CD14-positive monocyte (primary cell): ENCODE results near the gene NCBP3. TPM values are rescaled to one million over a fixed set of nuclear protein-coding genes. Genes with fewer than 3 reads are reported as not detected.

Experiments
- DNase-seq, 3 donors: peaks; one replicate each; pipeline ENCODE4 v3.0.0-alpha.2; 2011 to 2022
- H2AFZ ChIP-seq: 2 replicates; pipeline ENCODE4 v1.6.0; 2012; ENCODE audit warnings: mild to moderate bottlenecking, low read depth, low read length, inconsistent platforms; ENCODE audit not compliant: insufficient read depth, poor library complexity, severe bottlenecking
- H3K27ac ChIP-seq, 2 donors: 1 replicate in 1 of 2; 2 replicates in 1 of 2; pipeline ENCODE4 v1.5.1; 2012 to 2013; ENCODE audit warnings: low read length in 2 of 2, control low read depth in 1 of 2, inconsistent platforms in 1 of 2, low read depth in 1 of 2, mild to moderate bottlenecking in 1 of 2
- H3K27me3 ChIP-seq, 2 donors: one replicate each; pipeline versions ENCODE4 v1.6.0 to v1.6.1; 2011 to 2013; ENCODE audit warnings: low read length in 2 of 2; ENCODE audit not compliant: control insufficient read depth in 2 of 2, insufficient read depth in 2 of 2
- H3K36me3 ChIP-seq, 2 donors: replicated peaks in 1 of 2; 1 replicate in 1 of 2; 2 replicates in 1 of 2; pipeline versions ENCODE4 v1.5.1 to v1.6.1; 2012 to 2013; ENCODE audit warnings: low read length in 2 of 2, control low read depth in 1 of 2, inconsistent platforms in 1 of 2, mild to moderate bottlenecking in 1 of 2; ENCODE audit not compliant: insufficient read depth in 2 of 2, control insufficient read depth in 1 of 2
- H3K4me1 ChIP-seq, 2 donors: 1 replicate in 1 of 2; 2 replicates in 1 of 2; pipeline versions ENCODE4 v1.5.1 to v1.6.1; 2012 to 2013; ENCODE audit warnings: low read length in 2 of 2, control low read depth in 1 of 2, inconsistent platforms in 1 of 2, mild to moderate bottlenecking in 1 of 2, moderate library complexity in 1 of 2; ENCODE audit not compliant: insufficient read depth in 2 of 2, control insufficient read depth in 1 of 2
- H3K4me2 ChIP-seq: replicated peaks from 2 replicates; pipeline ENCODE3; 2012; ENCODE audit warnings: low read length, moderate library complexity, mild to moderate bottlenecking; ENCODE audit not compliant: poor library complexity, severe bottlenecking; ENCODE audit errors: extremely low read depth
- H3K4me3 ChIP-seq, 3 experiments: fragments of 200-600 bp in 1 of 3; sonication (generic) in 1 of 3; replicated peaks in 1 of 3; 1 replicate in 2 of 3; 2 replicates in 1 of 3; pipeline ENCODE4 v1.5.1; 2011 to 2013; ENCODE audit warnings: low read length in 3 of 3, mild to moderate bottlenecking in 3 of 3, control low read depth in 2 of 3, low read depth in 2 of 3, inconsistent platforms in 1 of 3, moderate library complexity in 1 of 3
- H3K79me2 ChIP-seq: 2 replicates; pipeline ENCODE4 v1.6.0; 2012; ENCODE audit warnings: mild to moderate bottlenecking, control low read depth, inconsistent platforms, low read length, moderate library complexity; ENCODE audit not compliant: insufficient read depth
- H3K9ac ChIP-seq: 2 replicates; pipeline ENCODE4 v1.6.0; 2017; ENCODE audit warnings: low read length, mild to moderate bottlenecking; ENCODE audit not compliant: insufficient read depth, poor library complexity, severe bottlenecking
- H3K9me3 ChIP-seq, 2 donors: replicated peaks in 1 of 2; 1 replicate in 1 of 2; 2 replicates in 1 of 2; pipeline versions ENCODE4 v1.5.1 to v1.6.1; 2012 to 2013; ENCODE audit warnings: low read length in 2 of 2, control low read depth in 1 of 2; ENCODE audit not compliant: control insufficient read depth in 1 of 2, insufficient read depth in 1 of 2
- H4K20me1 ChIP-seq: 2 replicates; pipeline ENCODE4 v1.6.0; 2012; ENCODE audit warnings: mild to moderate bottlenecking, low read length, control low read depth, moderate library complexity; ENCODE audit not compliant: insufficient read depth
- H3K27ac Mint-ChIP-seq, 7 donors: one replicate each; pipeline ENCODE4 v1.8.0; 2020; ENCODE audit warnings: mild to moderate bottlenecking in 7 of 7, mixed read lengths in 7 of 7, moderate library complexity in 6 of 7, inconsistent platforms in 2 of 7
- H3K27me3 Mint-ChIP-seq, 3 donors: one replicate each; pipeline ENCODE4 v1.8.0; 2021 to 2022; ENCODE audit warnings: low read depth in 3 of 3, mild to moderate bottlenecking in 3 of 3, mixed read lengths in 3 of 3, moderate library complexity in 3 of 3, inconsistent platforms in 1 of 3
- H3K36me3 Mint-ChIP-seq, 2 donors: one replicate each; pipeline ENCODE4 v1.8.0; 2020; ENCODE audit warnings: mixed read lengths in 2 of 2, inconsistent platforms in 1 of 2, mild to moderate bottlenecking in 1 of 2
- H3K4me1 Mint-ChIP-seq: one replicate; pipeline ENCODE4 v1.8.0; 2020; ENCODE audit warnings: mild to moderate bottlenecking, mixed read lengths
- H3K4me3 Mint-ChIP-seq, 2 donors: one replicate each; pipeline ENCODE4 v1.8.0; 2020; ENCODE audit warnings: mild to moderate bottlenecking in 2 of 2, mixed read lengths in 2 of 2, moderate library complexity in 1 of 2
- H3K9me3 Mint-ChIP-seq, 7 donors: one replicate each; pipeline ENCODE4 v1.8.0; 2020 to 2022; ENCODE audit warnings: mixed read lengths in 7 of 7, mild to moderate bottlenecking in 6 of 7, moderate library complexity in 6 of 7, inconsistent platforms in 2 of 7
- WGBS: methylation state at CpG from one replicate; pipeline ENCODE4 v1.1.5; 2013; ENCODE audit warnings: missing lambda C conversion rate; ENCODE audit not compliant: insufficient coverage; 5-methylcytosine and 5-hydroxymethylcytosine counted together
- intact Hi-C, 2 donors: fragments of 100-400 bp; cut with micrococcal nuclease; formaldehyde crosslinking; loops; one replicate each; pipeline versions ENCODE4 v1.15.0 to v1.15.1; 2023
- polyA plus RNA-seq, 3 donors: library from polyadenylated mRNA; depleted of rRNA in 1 of 3; unstranded in 2 of 3; stranded (reverse) in 1 of 3; fragments of 300-500 nt in 2 of 3; fragments of >200 nt in 1 of 3; fragmentation: Illumina TruSeq in 2 of 3; gene quantifications; 1 replicate in 2 of 3; 2 replicates in 1 of 3; pipeline ENCODE4 v1.2.3, GENCODE V29; 2012 to 2021
- TF ChIP-seq, protein P1 (sequence below): fragments of 200-600 bp; IDR thresholded peaks from one replicate; pipeline ENCODE4 v1.8.0; 2022; ENCODE audit warnings: antibody characterized with exemption, mild to moderate bottlenecking

The NCBP3 gene
- polyA plus RNA-seq, 3 donors: 4.9 to 19.0 (median 8.5) TPM

DNA sequence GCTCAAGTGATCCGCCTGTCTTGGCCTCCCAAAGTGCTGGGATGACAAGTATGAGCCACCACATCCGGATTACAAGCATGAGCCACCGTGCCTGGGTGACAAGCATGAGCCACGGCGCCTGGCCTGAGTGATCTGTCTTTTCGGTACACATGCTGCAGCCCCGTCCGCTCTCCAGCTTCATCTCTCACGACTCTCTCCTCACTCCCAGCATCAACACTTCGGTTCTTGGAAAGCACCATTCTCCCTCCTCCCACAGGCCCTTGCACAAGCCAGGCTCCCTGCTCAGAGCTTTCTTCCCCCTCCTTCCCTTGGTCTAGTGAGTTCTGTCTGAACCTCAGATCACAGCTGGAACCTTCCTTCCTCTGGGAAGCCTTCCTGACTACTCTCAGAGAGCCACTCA, 6.5 kb upstream of the NCBP3 start:
- no peak overlapping the region for H3K4me3 Mint-ChIP-seq
- Histone ChIP-seq H3K27me3 (no peaks in the 10 kb centered on the region), H3K27ac (no peak overlapping the region), H3K9ac (no peak overlapping the region), H3K9me3 (no peaks in the 10 kb centered on the region), H3K4me1 (peaks cover 0 to 5% of the 10 kb centered on the region in 2 donors), H3K4me2 (no peak overlapping the region), H3K36me3 (no peaks in the 10 kb centered on the region), H4K20me1 (no peaks in the 10 kb centered on the region), H3K79me2 (no peaks in the 10 kb centered on the region), H3K4me3 (no peak overlapping the region), H2AFZ (no peak overlapping the region)
- peaks cover 7% of the 10 kb centered on the region for H3K4me1 Mint-ChIP-seq
- no peaks in the 10 kb centered on the region for H3K36me3 Mint-ChIP-seq
- intact Hi-C loops: no loop called here
- H3K9me3 Mint-ChIP-seq: peaks cover 0 to 5% (median 0%) of the 10 kb centered on the region in 7 donors
- H3K27ac Mint-ChIP-seq: peak overlapping the region in 1 of 7 donors; percentile 10
- 93% methylated on average over 8 of the region's 10 CpGs for WGBS
- H3K27me3 Mint-ChIP-seq: peaks cover 8 to 16% (median 10%) of the 10 kb centered on the region in 3 donors
- no peak for DNase-seq
- TF ChIP-seq, protein P1, sequence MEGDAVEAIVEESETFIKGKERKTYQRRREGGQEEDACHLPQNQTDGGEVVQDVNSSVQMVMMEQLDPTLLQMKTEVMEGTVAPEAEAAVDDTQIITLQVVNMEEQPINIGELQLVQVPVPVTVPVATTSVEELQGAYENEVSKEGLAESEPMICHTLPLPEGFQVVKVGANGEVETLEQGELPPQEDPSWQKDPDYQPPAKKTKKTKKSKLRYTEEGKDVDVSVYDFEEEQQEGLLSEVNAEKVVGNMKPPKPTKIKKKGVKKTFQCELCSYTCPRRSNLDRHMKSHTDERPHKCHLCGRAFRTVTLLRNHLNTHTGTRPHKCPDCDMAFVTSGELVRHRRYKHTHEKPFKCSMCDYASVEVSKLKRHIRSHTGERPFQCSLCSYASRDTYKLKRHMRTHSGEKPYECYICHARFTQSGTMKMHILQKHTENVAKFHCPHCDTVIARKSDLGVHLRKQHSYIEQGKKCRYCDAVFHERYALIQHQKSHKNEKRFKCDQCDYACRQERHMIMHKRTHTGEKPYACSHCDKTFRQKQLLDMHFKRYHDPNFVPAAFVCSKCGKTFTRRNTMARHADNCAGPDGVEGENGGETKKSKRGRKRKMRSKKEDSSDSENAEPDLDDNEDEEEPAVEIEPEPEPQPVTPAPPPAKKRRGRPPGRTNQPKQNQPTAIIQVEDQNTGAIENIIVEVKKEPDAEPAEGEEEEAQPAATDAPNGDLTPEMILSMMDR: no peak

DNA sequence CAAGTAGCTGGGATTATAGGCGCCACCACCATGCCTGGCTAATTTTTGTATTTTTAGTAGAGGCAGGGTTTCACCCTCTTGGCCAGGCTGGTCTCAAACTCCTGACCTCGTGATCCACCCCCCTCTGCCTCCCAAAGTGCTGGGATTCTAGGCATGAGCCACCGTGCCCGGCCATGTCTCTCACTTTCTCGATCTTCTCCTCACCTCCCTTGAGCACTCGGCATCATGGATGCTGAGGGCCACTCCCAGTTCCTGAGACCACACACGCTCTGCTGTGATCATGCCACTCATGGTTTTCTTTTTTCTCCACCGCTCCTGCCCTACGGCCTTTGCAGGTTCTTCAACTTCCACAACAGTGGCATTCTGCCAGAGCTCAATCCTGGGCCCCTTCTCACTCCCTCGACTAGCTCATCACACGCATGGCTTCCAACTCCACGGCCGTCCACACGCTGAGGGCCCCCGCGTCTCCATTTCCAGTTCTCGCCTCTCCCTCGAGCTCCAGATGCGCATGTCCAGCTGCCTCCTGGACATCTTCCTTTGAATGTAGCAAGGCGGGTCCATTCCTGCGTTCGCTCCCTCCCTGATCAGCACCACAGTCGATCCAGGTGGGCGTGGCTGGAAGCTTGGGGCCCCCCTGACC, 5.5 kb upstream of the NCBP3 start:
- DNase-seq: no peak

More for the DNA sequence above, 5.5 kb upstream of the NCBP3 start:
- no peak overlapping the region for H3K4me3 ChIP-seq
- H3K4me2 ChIP-seq: no peak overlapping the region
- H3K36me3 Mint-ChIP-seq: no peaks in the 10 kb centered on the region
- peaks cover 0 to 6% of the 10 kb centered on the region in 2 donors for H3K4me1 ChIP-seq
- intact Hi-C loops: no loop called here
- WGBS: 92% methylated on average over 23 of the region's 24 CpGs
- H2AFZ ChIP-seq: no peak overlapping the region
- H3K27me3 Mint-ChIP-seq: peaks cover 9 to 13% (median 10%) of the 10 kb centered on the region in 3 donors
- no peaks in the 10 kb centered on the region for H3K27me3 ChIP-seq
- H3K36me3 ChIP-seq: no peaks in the 10 kb centered on the region
- H3K4me3 Mint-ChIP-seq: no peak overlapping the region
- TF ChIP-seq, protein P1: no peak
- H3K9me3 Mint-ChIP-seq: peaks cover 0 to 5% (median 0%) of the 10 kb centered on the region in 7 donors
- no peaks in the 10 kb centered on the region for H4K20me1 ChIP-seq
- peaks cover 9% of the 10 kb centered on the region for H3K4me1 Mint-ChIP-seq
- no peak overlapping the region for H3K27ac Mint-ChIP-seq
- H3K27ac ChIP-seq: no peak overlapping the region
- H3K9me3 ChIP-seq: no peaks in the 10 kb centered on the region
- H3K9ac ChIP-seq: no peak overlapping the region
- H3K79me2 ChIP-seq: no peaks in the 10 kb centered on the region
